GM12878 (cell line): ENCODE results near the gene USP46. TPM values are rescaled to one million over a fixed set of nuclear protein-coding genes. Genes with fewer than 3 reads are reported as not detected.

ENCODE experiments used
- ATAC-seq: fragments of 200-7000 bp; cut with Tn5 transposase; 3 replicates; pipeline ENCODE4 v1.9.1; 2020; ENCODE audit warnings: mild to moderate bottlenecking, moderate library complexity
- BruUV-seq: library from RNA; stranded (reverse); fragments of 400-500 nt; replicated peaks from 2 replicates; lab custom pipeline; 2021; lab: Mats Ljungman, UMichigan
- CTCF ChIA-PET: fragments of 300-600 bp; sonication (Branson Sonifier 250); formaldehyde crosslinking; extraction: SDS; loops from one replicate; lab custom pipeline; 2021; ENCODE audit warnings: inconsistent platforms; lab: Yijun Ruan, JAX
- POLR2A ChIA-PET: fragments of 350-600 bp; formaldehyde crosslinking; extraction: SDS; loops from one replicate; lab custom pipeline; 2021; ENCODE audit warnings: inconsistent platforms; lab: Charles Lee
- RAD21 ChIA-PET: fragments of 300-600 bp; sonication (Branson Sonifier 250); formaldehyde crosslinking; loops from one replicate; lab custom pipeline; 2023; ENCODE audit warnings: antibody characterized with exemption; ENCODE audit not compliant: unreplicated experiment; lab: Charles Lee
- SMC1A ChIA-PET: fragments of 300-600 bp; sonication (Branson Sonifier 250); formaldehyde crosslinking; loops from one replicate; lab custom pipeline; 2023; ENCODE audit not compliant: unreplicated experiment, uncharacterized antibody; lab: Charles Lee
- DNase-seq: peaks from one replicate; pipeline ENCODE4 v3.0.0-alpha.2; 2011; ENCODE audit warnings: low read depth, low spot score
- FAIRE-seq: peaks from 3 replicates; lab custom pipeline; 2011; peaks lifted over from hg19 to GRCh38; lab: Jason Lieb, UNC
- H2AFZ ChIP-seq: 2 replicates; pipeline ENCODE4 v1.6.0; 2011; ENCODE audit warnings: low read depth, low read length, control low read depth; ENCODE audit not compliant: control insufficient read depth
- H3K27ac ChIP-seq: 2 replicates; pipeline ENCODE4 v1.5.1; 2011; ENCODE audit warnings: control low read depth; ENCODE audit not compliant: control insufficient read depth, insufficient read depth
- H3K27me3 ChIP-seq, 2 experiments: replicated peaks in 1 of 2; 2 replicates each; pipeline versions ENCODE4 v1.6.0 to v1.6.1; 2011; ENCODE audit warnings: low read length in 1 of 2; ENCODE audit not compliant: control insufficient read depth in 2 of 2, insufficient read depth in 2 of 2
- H3K36me3 ChIP-seq, 2 experiments: 2 replicates each; pipeline ENCODE4 v1.5.1; 2011; ENCODE audit warnings: low read length in 1 of 2; ENCODE audit not compliant: control insufficient read depth in 2 of 2, insufficient read depth in 2 of 2
- H3K4me1 ChIP-seq: 2 replicates; pipeline ENCODE4 v1.6.1; 2011; ENCODE audit warnings: mild to moderate bottlenecking, low read length, moderate library complexity, mixed read lengths; ENCODE audit not compliant: control insufficient read depth, insufficient read depth
- H3K4me2 ChIP-seq: 2 replicates; pipeline ENCODE4 v1.6.0; 2011; ENCODE audit warnings: control low read depth; ENCODE audit not compliant: control insufficient read depth, insufficient read depth
- H3K4me3 ChIP-seq: fragments of 200-600 bp; sonication (generic); 2 replicates; pipeline ENCODE4 v1.5.1; 2016
- H3K79me2 ChIP-seq: 2 replicates; pipeline ENCODE4 v1.6.0; 2011; ENCODE audit warnings: low read length; ENCODE audit not compliant: control insufficient read depth, insufficient read depth
- H3K9ac ChIP-seq: 2 replicates; pipeline ENCODE4 v1.8.0; 2011; ENCODE audit warnings: low read length, control low read depth, mixed read lengths; ENCODE audit not compliant: control insufficient read depth, insufficient read depth
- H3K9me3 ChIP-seq: replicated peaks from 3 replicates; pipeline ENCODE4 v1.5.1; 2011; ENCODE audit warnings: mild to moderate bottlenecking, low read length; ENCODE audit not compliant: control insufficient read depth, insufficient read depth
- H4K20me1 ChIP-seq: 2 replicates; pipeline ENCODE4 v1.6.0; 2011; ENCODE audit not compliant: control insufficient read depth, insufficient read depth
- CHD1 ChIP-seq: IDR thresholded peaks from 2 replicates; pipeline ENCODE4 v1.6.1; 2012; ENCODE audit warnings: low read depth, low read length, improper control_type of control experiment
- HCFC1 ChIP-seq: fragments of 150-350 bp; IDR thresholded peaks from 2 replicates; pipeline ENCODE4 v1.6.1; 2014; ENCODE audit warnings: low read length
- HDGF ChIP-seq: fragments of 450-650 bp; IDR thresholded peaks from 2 replicates; pipeline ENCODE4 v1.6.1; 2016; ENCODE audit warnings: antibody characterized with exemption
- IKZF2 ChIP-seq, 2 experiments: fragments of 450-650 bp; IDR thresholded peaks; 2 replicates each; pipeline ENCODE4 v1.6.1; 2017; ENCODE audit warnings: mild to moderate bottlenecking in 2 of 2, moderate library complexity in 2 of 2
- KAT2A ChIP-seq: conservative IDR thresholded peaks from 2 replicates; pipeline ENCODE4 v1.6.1; 2011; ENCODE audit warnings: low read depth, low read length; ENCODE audit not compliant: control insufficient read depth
- RCOR1 ChIP-seq: conservative IDR thresholded peaks from 2 replicates; pipeline ENCODE4 v1.6.1; 2012; ENCODE audit warnings: low read depth, low read length, improper control_type of control experiment
- SPI1 ChIP-seq: IDR thresholded peaks from 2 replicates; pipeline ENCODE4 v1.6.1; 2011; ENCODE audit warnings: low read depth, mild to moderate bottlenecking, low read length, moderate library complexity, borderline replicate concordance; ENCODE audit not compliant: insufficient read depth
- WGBS: methylation state at CpG from one replicate; pipeline ENCODE4 v1.1.6; 2016; ENCODE audit warnings: low lambda C conversion rate; ENCODE audit not compliant: insufficient replicate concordance, insufficient coverage; ENCODE audit errors: missing lambda C conversion rate; 5-methylcytosine and 5-hydroxymethylcytosine counted together
- in situ Hi-C: fragments of 300-500 bp; cut with MboI; formaldehyde crosslinking; loops from 9 replicates; pipeline ENCODE4 v1.14.3; 2018; ENCODE audit warnings: mixed read lengths
- intact Hi-C: fragments of 100-400 bp; cut with micrococcal nuclease; formaldehyde crosslinking; loops from one replicate; pipeline ENCODE4 v1.14.2; 2022; ENCODE audit not compliant: unreplicated experiment
- polyA plus RNA-seq, 11 experiments: library from polyadenylated mRNA; depleted of rRNA in 4 of 11; unstranded in 6 of 11; stranded (reverse) in 5 of 11; fragments of >200 nt; fragmentation: Nextera tagmentation in 4 of 11; fragmentation: Illumina TruSeq in 1 of 11; extraction: Ambion mirVana in 4 of 11; extraction: Trizol in 1 of 11; gene quantifications; 1 replicate in 1 of 11; 2 replicates in 10 of 11; pipeline versions ENCODE4 v1.2.1 to v1.2.3, GENCODE V29; 2011 to 2016; ENCODE audit warnings: inconsistent platforms in 2 of 11, missing spikeins in 2 of 11, low read depth in 1 of 11
- total RNA-seq, 4 experiments: library from RNA; depleted of rRNA in 3 of 4; stranded (reverse); fragments of >200 nt in 3 of 4; fragmentation: Illumina TruSeq in 1 of 4; extraction: Trizol in 1 of 4; gene quantifications; 2 replicates each; pipeline versions ENCODE4 v1.2.1 to v1.2.3, GENCODE V29; 2013 to 2021

USP46 gene
- total and polyA plus RNA-seq, 10 of the 15 experiments (the other 5 are each of a cell fraction or from before 2014, with no cell fraction given) = 5.3 to 20.1 (median 12.0) TPM

GRCh38 chr4:52676536-52676935, 17.4 kb upstream of the USP46 start:
- no peak overlapping the region for H3K27ac ChIP-seq
- CTCF ChIA-PET = interaction anchor here (1.8 kb wide), 1 partner anchor 8 kb away, joined by 7 read pairs; no protein-coding TSS in a partner anchor
- no peak overlapping the region for H3K4me3 ChIP-seq
- no peak for TF ChIP-seq HCFC1
- TF ChIP-seq HDGF = no peak
- TF ChIP-seq KAT2A = no peak
- no peak for TF ChIP-seq RCOR1
- TF ChIP-seq CHD1 = no peak
- no peak for TF ChIP-seq IKZF2 (IDR thresholded peaks at IDR 0.05)
- TF ChIP-seq, all 136 proteins: peak for 0
- no peak for FAIRE-seq
- ChIA-PET SMC1A (interaction anchor here (1.1 to 1.5 kb wide), 3 partner anchors 12 to 131 kb away, joined by 3 to 4 read pairs (median 3); no protein-coding TSS in a partner anchor), RAD21 (interaction anchor here (1.2 kb wide), 1 partner anchor 9 kb away, joined by 3 read pairs; no protein-coding TSS in a partner anchor), POLR2A (no interaction called here)
- H3K27me3 ChIP-seq = no peaks in the 10 kb centered on the region
- H3K4me2 ChIP-seq = no peak overlapping the region
- in situ Hi-C loops = no loop called here
- H4K20me1 ChIP-seq = no peaks in the 10 kb centered on the region
- WGBS = 96% methylated on average over 1 of the region's 1 CpG
- no peak for ATAC-seq
- H3K9ac ChIP-seq = no peak overlapping the region
- BruUV-seq = no TSS peak
- H3K79me2 ChIP-seq = no peaks in the 10 kb centered on the region
- no peak for DNase-seq
- no peaks in the 10 kb centered on the region for H3K4me1 ChIP-seq
- H3K36me3 ChIP-seq = no peaks in the 10 kb centered on the region
- intact Hi-C loops = no loop called here
- H3K9me3 ChIP-seq = no peaks in the 10 kb centered on the region
- no peak overlapping the region for H2AFZ ChIP-seq

DNA sequence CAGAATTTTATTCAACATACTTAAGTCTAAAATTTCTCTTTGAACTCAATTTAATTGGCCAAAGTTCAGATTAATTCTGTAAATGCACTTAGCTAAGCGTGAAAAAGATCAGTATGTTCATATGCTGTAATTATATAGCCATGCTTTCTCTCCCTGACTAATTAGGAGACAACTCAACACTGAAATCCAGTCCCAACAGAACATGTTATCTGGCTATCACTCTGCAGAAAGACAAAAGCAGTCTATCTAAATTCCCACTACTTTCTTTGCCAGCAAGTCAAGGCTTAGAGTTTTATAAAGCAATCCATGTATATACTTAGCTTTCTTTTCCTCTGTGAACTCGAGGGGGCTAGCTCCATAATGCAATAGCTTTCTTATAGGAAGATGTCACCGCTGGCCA, 16.0 kb upstream of the USP46 start:
- no peaks in the 10 kb centered on the region for H4K20me1 ChIP-seq
- H3K9me3 ChIP-seq = no peaks in the 10 kb centered on the region
- no peak overlapping the region for H3K27ac ChIP-seq
- no peak for FAIRE-seq
- in situ Hi-C loops = no loop called here
- no peak for TF ChIP-seq SPI1
- WGBS = 41% methylated on average over 3 of the region's 3 CpGs
- intact Hi-C loops = no loop called here
- ChIA-PET RAD21 (no interaction called here), SMC1A (interaction anchor here (0.8 to 1.5 kb wide), 4 partner anchors 9 to 284 kb away, joined by 3 to 4 read pairs (median 3); no protein-coding TSS in a partner anchor), CTCF (interaction anchor here (0.6 to 1.8 kb wide), 5 partner anchors 8 to 282 kb away, joined by 3 to 7 read pairs (median 3); no protein-coding TSS in a partner anchor), POLR2A (no interaction called here)
- no peaks in the 10 kb centered on the region for H3K4me1 ChIP-seq
- BruUV-seq = no TSS peak
- no peak overlapping the region for H2AFZ ChIP-seq
- H3K36me3 ChIP-seq = no peaks in the 10 kb centered on the region
- no peak overlapping the region for H3K4me2 ChIP-seq
- no peaks in the 10 kb centered on the region for H3K27me3 ChIP-seq
- no peak for DNase-seq
- no peak overlapping the region for H3K9ac ChIP-seq
- ATAC-seq = no peak
- H3K79me2 ChIP-seq = no peaks in the 10 kb centered on the region
- H3K4me3 ChIP-seq = no peak overlapping the region
